Forelimb muscle (tissue), 1 donor: Measurements from ENCODE around the gene HIBADH. TPM values are rescaled to one million over a fixed set of nuclear protein-coding genes. Genes with fewer than 3 reads are reported as not detected.
"Not testable (repeated sequence)": the region's sequence is repeated elsewhere in the genome, so short reads cannot be mapped to it uniquely, and the experiment has no call there.

ENCODE experiments used
- DNase-seq: peaks from one replicate; pipeline ENCODE4 v3.0.0-alpha.2; 2013; ENCODE audit warnings: low read depth
- polyA plus RNA-seq: library from polyadenylated mRNA; unstranded; fragments of 120-200 nt; gene quantifications from one replicate; pipeline ENCODE4 v1.2.1, GENCODE V29; 2013; ENCODE audit not compliant: insufficient read length

Gene HIBADH
- polyA plus RNA-seq, 1 donor: 24.9 TPM

- DNase-seq: no peak
Measured at GRCh38 chr7:27601217-27601616, 61.5 kb downstream of the HIBADH start.

- DNase-seq: no peak
Measured at GRCh38 chr7:27600247-27600646, 62.4 kb downstream of the HIBADH start.

- DNase-seq: no peak
Measured at GRCh38 chr7:27595009-27595408, 67.7 kb downstream of the HIBADH start.

- DNase-seq: no peak
Measured at GRCh38 chr7:27593226-27593625, 69.5 kb downstream of the HIBADH start.

- no peak for DNase-seq
Measured at GRCh38 chr7:27590416-27590815, 72.3 kb downstream of the HIBADH start.

- no peak for DNase-seq
Measured at GRCh38 chr7:27587429-27587828, 75.3 kb downstream of the HIBADH start.

- DNase-seq: no peak
Measured at GRCh38 chr7:27586825-27587224, 75.9 kb downstream of the HIBADH start.

GRCh38 chr7:27585781-27586447 is 76.8 kb downstream of the HIBADH start:
- no peak for DNase-seq

GRCh38 chr7:27581906-27582305 is 80.8 kb downstream of the HIBADH start:
- no peak for DNase-seq

GRCh38 chr7:27581119-27581518 is 81.6 kb downstream of the HIBADH start:
- DNase-seq: no peak

- DNase-seq: no peak
Measured at GRCh38 chr7:27579565-27579964, 83.1 kb downstream of the HIBADH start.

- DNase-seq: not testable (repeated sequence)
Measured at GRCh38 chr7:27578169-27578568, 84.5 kb downstream of the HIBADH start.

GRCh38 chr7:27576360-27576944 is 86.2 kb downstream of the HIBADH start:
- peak; percentile 45 for DNase-seq

- no peak for DNase-seq
Measured at GRCh38 chr7:27575613-27576012, 87.1 kb downstream of the HIBADH start.

GRCh38 chr7:27569106-27569505 is 93.6 kb downstream of the HIBADH start:
- no peak for DNase-seq

GRCh38 chr7:27567266-27567665 is 95.4 kb downstream of the HIBADH start:
- DNase-seq: no peak

- no peak for DNase-seq
Measured at GRCh38 chr7:27564881-27565482, 97.7 kb downstream of the HIBADH start.

- DNase-seq: no peak
Measured at GRCh38 chr7:27560706-27561235, 101.9 kb downstream of the HIBADH start.

GRCh38 chr7:27555670-27556069 is 107.0 kb downstream of the HIBADH start:
- no peak for DNase-seq

- DNase-seq: no peak
Measured at GRCh38 chr7:27554826-27555225, 107.9 kb downstream of the HIBADH start.

- DNase-seq: no peak
Measured at GRCh38 chr7:27553273-27553672, 109.4 kb downstream of the HIBADH start.

GRCh38 chr7:27551803-27552400 is 110.8 kb downstream of the HIBADH start:
- no peak for DNase-seq

- no peak for DNase-seq
Measured at GRCh38 chr7:27549606-27550005, 113.1 kb downstream of the HIBADH start.
